C4-2B (cell line): ENCODE data around the gene MS4A6A.
"Not testable (repeated sequence)": the region's sequence is repeated elsewhere in the genome, so short reads cannot be mapped to it uniquely, and the experiment has no call there.

ENCODE experiments used
- H3K27ac ChIP-seq: fragments of 450-650 bp; 2 replicates; pipeline ENCODE4 v1.5.1; 2017
- ZFX ChIP-seq: fragments of 450-650 bp; IDR thresholded peaks from 2 replicates; pipeline ENCODE4 v1.6.1; 2017
- TF ChIP-seq, protein P1 (sequence below): fragments of 450-650 bp; conservative IDR thresholded peaks from 2 replicates; pipeline ENCODE4 v1.5.1; 2017; ENCODE audit warnings: mild to moderate bottlenecking

Gene MS4A6A

DNA sequence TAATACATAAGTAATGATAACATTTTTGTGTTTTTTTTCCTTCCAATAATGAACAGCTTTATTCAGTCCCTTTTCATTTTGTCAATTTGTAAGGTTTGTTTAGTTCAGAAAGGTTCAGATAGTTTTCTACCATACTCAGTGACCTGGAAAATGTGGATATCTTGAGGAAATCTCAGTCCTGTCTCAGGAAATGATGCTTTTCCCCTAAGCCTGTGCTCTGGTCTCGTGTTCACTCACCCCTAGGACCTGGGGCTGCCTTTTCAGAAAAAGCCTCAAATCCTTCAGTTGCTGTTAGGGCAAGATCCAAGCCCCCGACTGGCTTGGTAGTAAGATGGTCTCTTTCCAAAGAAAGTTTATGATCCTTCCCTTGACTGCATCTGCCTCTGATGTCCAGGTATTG is 21.8 kb downstream of the MS4A6A start:
- TF ChIP-seq ZFX = no peak
- TF ChIP-seq, protein P1, sequence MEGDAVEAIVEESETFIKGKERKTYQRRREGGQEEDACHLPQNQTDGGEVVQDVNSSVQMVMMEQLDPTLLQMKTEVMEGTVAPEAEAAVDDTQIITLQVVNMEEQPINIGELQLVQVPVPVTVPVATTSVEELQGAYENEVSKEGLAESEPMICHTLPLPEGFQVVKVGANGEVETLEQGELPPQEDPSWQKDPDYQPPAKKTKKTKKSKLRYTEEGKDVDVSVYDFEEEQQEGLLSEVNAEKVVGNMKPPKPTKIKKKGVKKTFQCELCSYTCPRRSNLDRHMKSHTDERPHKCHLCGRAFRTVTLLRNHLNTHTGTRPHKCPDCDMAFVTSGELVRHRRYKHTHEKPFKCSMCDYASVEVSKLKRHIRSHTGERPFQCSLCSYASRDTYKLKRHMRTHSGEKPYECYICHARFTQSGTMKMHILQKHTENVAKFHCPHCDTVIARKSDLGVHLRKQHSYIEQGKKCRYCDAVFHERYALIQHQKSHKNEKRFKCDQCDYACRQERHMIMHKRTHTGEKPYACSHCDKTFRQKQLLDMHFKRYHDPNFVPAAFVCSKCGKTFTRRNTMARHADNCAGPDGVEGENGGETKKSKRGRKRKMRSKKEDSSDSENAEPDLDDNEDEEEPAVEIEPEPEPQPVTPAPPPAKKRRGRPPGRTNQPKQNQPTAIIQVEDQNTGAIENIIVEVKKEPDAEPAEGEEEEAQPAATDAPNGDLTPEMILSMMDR = no peak
- H3K27ac ChIP-seq = no peak overlapping the region

- TF ChIP-seq ZFX = no peak
- TF ChIP-seq, protein P1 = no peak
- H3K27ac ChIP-seq = no peak overlapping the region
Observed at GRCh38 chr11:60159868-60160267, 23.0 kb downstream of the MS4A6A start.

DNA sequence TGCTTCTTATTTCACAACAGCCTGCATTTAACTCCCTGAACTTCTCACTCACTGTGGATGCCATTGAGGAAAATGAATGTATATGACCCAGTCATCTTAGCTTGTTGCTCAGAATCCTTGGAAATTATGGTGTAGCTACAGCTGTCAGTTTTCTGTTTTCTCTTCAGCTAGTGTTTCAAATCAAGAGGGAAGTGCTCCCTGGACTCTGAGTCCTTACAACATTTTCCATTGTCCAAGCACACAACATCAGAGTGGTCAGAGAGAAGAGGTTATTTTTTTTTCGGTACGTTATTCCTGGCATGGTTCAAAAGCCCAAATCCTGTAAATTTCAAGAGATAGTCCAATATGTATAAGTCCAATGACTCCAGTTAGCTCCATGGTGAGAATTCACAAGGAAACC is 23.6 kb downstream of the MS4A6A start:
- H3K27ac ChIP-seq = no peak overlapping the region
- no peak for TF ChIP-seq ZFX
- TF ChIP-seq, protein P1 = no peak

DNA sequence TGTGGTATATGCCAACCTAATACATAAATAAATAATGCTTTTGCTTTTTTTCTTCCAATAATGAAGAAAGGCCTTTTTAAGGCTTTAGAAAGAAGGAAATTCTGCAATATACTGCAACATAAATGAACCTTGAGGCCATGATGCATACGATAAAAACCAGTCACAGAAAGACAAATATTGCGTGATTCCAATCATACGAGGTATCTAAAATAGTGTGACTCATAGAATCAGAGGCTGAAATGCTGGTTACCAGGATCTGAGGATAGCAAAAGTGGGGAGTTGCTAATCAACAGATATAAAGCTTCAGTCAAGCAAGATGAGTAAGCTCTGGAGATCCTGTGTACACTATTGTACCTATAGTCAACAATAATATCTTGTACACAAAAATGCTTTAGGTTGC is 24.2 kb downstream of the MS4A6A start:
- no peak overlapping the region for H3K27ac ChIP-seq
- TF ChIP-seq, protein P1 = no peak
- no peak for TF ChIP-seq ZFX

GRCh38 chr11:60155931-60156330 is 27.0 kb downstream of the MS4A6A start:
- no peak overlapping the region for H3K27ac ChIP-seq
- no peak for TF ChIP-seq ZFX
- TF ChIP-seq, protein P1 = no peak

GRCh38 chr11:60152727-60153126 is 30.2 kb downstream of the MS4A6A start:
- not testable (repeated sequence) for H3K27ac ChIP-seq

DNA sequence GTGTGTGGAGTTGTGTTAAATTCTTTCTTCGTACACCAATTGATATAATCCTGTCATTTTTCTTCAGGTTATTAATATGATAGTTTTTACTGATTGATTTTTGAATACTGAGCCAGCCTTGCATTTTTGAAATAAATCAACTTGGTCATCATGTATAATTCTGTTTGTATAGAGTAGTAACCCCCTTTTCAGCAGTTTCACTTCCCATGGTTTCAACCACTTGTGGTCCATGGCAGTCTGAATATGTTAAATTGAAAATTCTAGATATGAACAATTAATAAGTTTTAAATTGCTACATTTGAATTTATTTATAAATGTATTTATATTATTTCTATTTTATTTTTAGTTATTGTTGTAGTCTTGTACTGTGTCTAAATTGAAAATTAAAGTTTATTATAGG is 32.6 kb downstream of the MS4A6A start:
- H3K27ac ChIP-seq = no peak overlapping the region
- no peak for TF ChIP-seq ZFX
- TF ChIP-seq, protein P1 = no peak

DNA sequence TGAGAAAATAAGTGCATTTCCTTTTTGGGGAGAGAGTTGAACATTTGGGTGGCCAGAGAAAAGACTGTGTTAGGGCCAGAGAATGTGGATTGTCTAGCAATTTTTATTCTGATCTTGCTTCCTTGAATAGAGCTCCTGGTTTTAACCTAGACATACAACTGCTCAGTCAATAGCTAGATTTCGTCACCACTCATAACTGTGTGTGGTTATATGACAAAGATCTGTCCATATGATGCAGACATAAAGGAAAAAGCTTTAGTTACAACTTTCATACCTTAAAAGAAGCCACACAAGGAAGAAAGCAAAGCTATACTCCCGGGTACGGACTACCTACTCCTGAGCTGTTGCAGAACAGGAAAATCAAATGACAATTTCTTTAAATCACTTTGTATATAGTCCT is 37.2 kb downstream of the MS4A6A start:
- no peak overlapping the region for H3K27ac ChIP-seq

More for the DNA sequence above, 37.2 kb downstream of the MS4A6A start:
- TF ChIP-seq, protein P1 = no peak
- TF ChIP-seq ZFX = no peak
